H1 (cell line): ENCODE results near the gene DIP2C. TPM values are rescaled to one million over a fixed set of nuclear protein-coding genes. Genes with fewer than 3 reads are reported as not detected.

Experiments
- CTCF ChIA-PET: fragments of 300-600 bp; sonication (Branson Sonifier 250); formaldehyde crosslinking; loops from one replicate; lab custom pipeline; 2021; ENCODE audit not compliant: partially characterized antibody; lab: Charles Lee
- POLR2A ChIA-PET: fragments of 300-600 bp; sonication (Branson Sonifier 250); formaldehyde crosslinking; loops from one replicate; lab custom pipeline; 2021; ENCODE audit warnings: inconsistent platforms; ENCODE audit not compliant: partially characterized antibody; lab: Charles Lee
- DNase-seq, 2 experiments: peaks; one replicate each; pipeline versions ENCODE4 v3.0.0 to v3.0.0-alpha.2; 2010 to 2022; ENCODE audit warnings: low spot score in 2 of 2, low read depth in 1 of 2, mixed read lengths in 1 of 2
- FAIRE-seq: peaks from 2 replicates; lab custom pipeline; 2011; peaks lifted over from hg19 to GRCh38; lab: Jason Lieb, UNC
- H2AFZ ChIP-seq: 2 replicates; pipeline ENCODE4 v1.8.1; 2012; ENCODE audit warnings: low read length, inconsistent platforms
- H2AK5ac ChIP-seq: 2 replicates; pipeline ENCODE4 v1.6.1; 2013; ENCODE audit warnings: low read depth, low read length
- H2BK120ac ChIP-seq: replicated peaks from 2 replicates; pipeline ENCODE3; 2013; ENCODE audit warnings: low read depth, low read length, inconsistent platforms
- H2BK12ac ChIP-seq: 2 replicates; pipeline ENCODE4 v1.6.1; 2013; ENCODE audit warnings: low read depth, low read length
- H2BK15ac ChIP-seq: 2 replicates; pipeline ENCODE4 v1.6.1; 2013; ENCODE audit warnings: low read length
- H2BK20ac ChIP-seq: 2 replicates; pipeline ENCODE4 v1.6.1; 2013; ENCODE audit warnings: low read length
- H2BK5ac ChIP-seq: 2 replicates; pipeline ENCODE4 v1.6.1; 2013; ENCODE audit warnings: low read depth, low read length
- H3K14ac ChIP-seq: 2 replicates; pipeline ENCODE4 v1.6.1; 2013; ENCODE audit warnings: inconsistent platforms; ENCODE audit not compliant: insufficient read length
- H3K18ac ChIP-seq: 2 replicates; pipeline ENCODE4 v1.6.1; 2013; ENCODE audit warnings: low read length; ENCODE audit errors: extremely low read depth
- H3K23ac ChIP-seq: 2 replicates; pipeline ENCODE4 v1.6.1; 2013; ENCODE audit warnings: inconsistent platforms; ENCODE audit not compliant: insufficient read length
- H3K23me2 ChIP-seq: 2 replicates; pipeline ENCODE4 v1.6.1; 2013; ENCODE audit warnings: low read depth, low read length
- H3K27ac ChIP-seq: 2 replicates; pipeline ENCODE4 v1.6.1; 2011; ENCODE audit warnings: low read depth, low read length, inconsistent platforms
- H3K27me3 ChIP-seq, 4 experiments: replicated peaks in 1 of 4; 1 replicate in 1 of 4; 2 replicates in 3 of 4; pipeline versions ENCODE4 v1.6.1 to v1.8.1; 2011 to 2013; ENCODE audit warnings: low read length in 3 of 4, mild to moderate bottlenecking in 3 of 4, inconsistent platforms in 2 of 4, mixed read lengths in 2 of 4, moderate library complexity in 1 of 4; ENCODE audit not compliant: control insufficient read depth in 3 of 4, insufficient read depth in 3 of 4; ENCODE audit errors: extremely low read depth in 1 of 4
- H3K36me3 ChIP-seq, 4 experiments: 2 replicates each; pipeline versions ENCODE4 v1.6.1 to v1.8.1; 2011 to 2013; ENCODE audit warnings: mild to moderate bottlenecking in 4 of 4, low read length in 3 of 4, moderate library complexity in 2 of 4, control low read depth in 1 of 4, inconsistent platforms in 1 of 4; ENCODE audit not compliant: insufficient read depth in 4 of 4, control insufficient read depth in 2 of 4
- H3K4ac ChIP-seq: replicated peaks from 2 replicates; pipeline ENCODE3; 2013; ENCODE audit warnings: low read length, low read depth, mixed read lengths, inconsistent platforms; ENCODE audit not compliant: insufficient read length
- H3K4me1 ChIP-seq, 4 experiments: replicated peaks in 1 of 4; 1 replicate in 1 of 4; 2 replicates in 3 of 4; pipeline versions ENCODE4 v1.6.1 to v1.8.1; 2011 to 2013; ENCODE audit warnings: low read length in 3 of 4, inconsistent platforms in 2 of 4, mixed read lengths in 1 of 4; ENCODE audit not compliant: insufficient read depth in 4 of 4, control insufficient read depth in 3 of 4
- H3K4me2 ChIP-seq, 2 experiments: 2 replicates each; pipeline versions ENCODE4 v1.6.1 to v1.8.1; 2011 to 2013; ENCODE audit warnings: low read depth in 2 of 2, low read length in 2 of 2, control low read depth in 1 of 2, inconsistent platforms in 1 of 2, mild to moderate bottlenecking in 1 of 2; ENCODE audit not compliant: insufficient read depth in 1 of 2
- H3K4me3 ChIP-seq, 4 experiments: fragments of 200-600, 300-600 bp in 1 of 4; sonication (generic), shearing (Covaris generic), sonication (Bioruptor Twin) in 1 of 4; 2 replicates each; pipeline versions ENCODE4 v1.5.1 to v1.8.1; 2011 to 2016; ENCODE audit warnings: low read length in 4 of 4, low read depth in 3 of 4, control low read depth in 2 of 4, inconsistent platforms in 2 of 4, mild to moderate bottlenecking in 2 of 4, mixed read lengths in 1 of 4, moderate library complexity in 1 of 4; ENCODE audit not compliant: insufficient read depth in 2 of 4; ENCODE audit errors: extremely low read depth in 1 of 4
- H3K56ac ChIP-seq: replicated peaks from 2 replicates; pipeline ENCODE3; 2013; ENCODE audit warnings: low read depth, mild to moderate bottlenecking, mixed read lengths, low read length, inconsistent platforms; ENCODE audit not compliant: insufficient read length
- H3K79me1 ChIP-seq: 2 replicates; pipeline ENCODE4 v1.6.1; 2013; ENCODE audit warnings: low read depth, low read length, control low read depth
- H3K79me2 ChIP-seq, 2 experiments: 2 replicates each; pipeline versions ENCODE4 v1.6.1 to v1.8.1; 2012 to 2013; ENCODE audit warnings: low read length in 2 of 2, mild to moderate bottlenecking in 2 of 2, inconsistent platforms in 1 of 2; ENCODE audit not compliant: insufficient read depth in 2 of 2, control insufficient read depth in 1 of 2
- H3K9ac ChIP-seq, 4 experiments: replicated peaks in 1 of 4; 1 replicate in 1 of 4; 2 replicates in 3 of 4; pipeline versions ENCODE4 v1.6.1 to v1.8.1; 2011 to 2013; ENCODE audit warnings: low read depth in 3 of 4, low read length in 3 of 4, control low read depth in 2 of 4, mild to moderate bottlenecking in 2 of 4, moderate library complexity in 2 of 4, inconsistent platforms in 1 of 4; ENCODE audit errors: extremely low read depth in 1 of 4
- H3K9me3 ChIP-seq, 2 experiments: 2 replicates each; pipeline versions ENCODE4 v1.6.1 to v1.8.1; 2012 to 2013; ENCODE audit warnings: mild to moderate bottlenecking in 2 of 2, moderate library complexity in 2 of 2, control low read depth in 1 of 2, inconsistent platforms in 1 of 2, low read depth in 1 of 2, low read length in 1 of 2, mixed read lengths in 1 of 2; ENCODE audit not compliant: insufficient read depth in 2 of 2
- H4K20me1 ChIP-seq, 2 experiments: replicated peaks in 1 of 2; 2 replicates each; pipeline versions ENCODE3 to v1.8.1; 2011 to 2013; ENCODE audit warnings: inconsistent platforms in 2 of 2, low read length in 2 of 2, mild to moderate bottlenecking in 1 of 2; ENCODE audit not compliant: insufficient read depth in 2 of 2, control insufficient read depth in 1 of 2
- H4K5ac ChIP-seq: 2 replicates; pipeline ENCODE4 v1.6.1; 2013; ENCODE audit warnings: low read length, low read depth, mixed read lengths, inconsistent platforms; ENCODE audit not compliant: insufficient read length
- H4K8ac ChIP-seq: 2 replicates; pipeline ENCODE4 v1.8.0; 2013; ENCODE audit warnings: mild to moderate bottlenecking, moderate library complexity, low read length, inconsistent platforms; ENCODE audit not compliant: insufficient read depth; ENCODE audit errors: extremely low read depth
- H4K91ac ChIP-seq: replicated peaks from 2 replicates; pipeline ENCODE3; 2013; ENCODE audit warnings: low read length, mixed read lengths, inconsistent platforms; ENCODE audit not compliant: insufficient read length
- EP300 ChIP-seq, 2 experiments: IDR thresholded peaks; 1 replicate in 1 of 2; 2 replicates in 1 of 2; pipeline ENCODE4 v1.6.1; 2011 to 2012; ENCODE audit warnings: low read depth in 2 of 2, low read length in 2 of 2, mild to moderate bottlenecking in 2 of 2, borderline replicate concordance in 1 of 2, inconsistent platforms in 1 of 2, moderate library complexity in 1 of 2
- MAX ChIP-seq: IDR thresholded peaks from 2 replicates; pipeline ENCODE4 v1.6.1; 2012; ENCODE audit warnings: inconsistent platforms
- WGBS, 2 experiments: shearing (Covaris generic) in 1 of 2; methylation state at CpG; one replicate each; pipeline versions ENCODE4 v1.1.6 to v1.1.7; 2013 to 2015; ENCODE audit warnings: low lambda C conversion rate in 2 of 2, mixed read lengths in 2 of 2, inconsistent platforms in 1 of 2, low coverage in 1 of 2, missing lambda C conversion rate in 1 of 2; ENCODE audit not compliant: insufficient replicate concordance in 2 of 2, insufficient coverage in 1 of 2, insufficient read length in 1 of 2; ENCODE audit errors: extremely low coverage in 1 of 2, missing lambda C conversion rate in 1 of 2; 5-methylcytosine and 5-hydroxymethylcytosine counted together
- polyA plus RNA-seq, 7 experiments: library from polyadenylated mRNA; depleted of rRNA in 3 of 7; stranded (reverse) in 5 of 7; unstranded in 2 of 7; fragments of >200 nt in 5 of 7; fragments of 200-250 nt in 2 of 7; gene quantifications; 1 replicate in 5 of 7; 2 replicates in 1 of 7; 4 replicates in 1 of 7; pipeline versions ENCODE4 v1.2.1 to v1.2.3, GENCODE V29; 2011 to 2013; ENCODE audit warnings: missing spikeins in 2 of 7, mixed read lengths in 2 of 7
- total RNA-seq: library from RNA; stranded (reverse); fragmentation: NEBNext Ultra II Directional; extraction: Animal tissue kit (Norgen Biotek cat#: 25700); gene quantifications from 2 replicates; pipeline ENCODE4 v1.2.1, GENCODE V29; 2021

DIP2C gene
- total and polyA plus RNA-seq, 2 of the 8 experiments (the other 6 are each of a cell fraction or from before 2014, with no cell fraction given): 3.8 to 9.3 TPM

DNA sequence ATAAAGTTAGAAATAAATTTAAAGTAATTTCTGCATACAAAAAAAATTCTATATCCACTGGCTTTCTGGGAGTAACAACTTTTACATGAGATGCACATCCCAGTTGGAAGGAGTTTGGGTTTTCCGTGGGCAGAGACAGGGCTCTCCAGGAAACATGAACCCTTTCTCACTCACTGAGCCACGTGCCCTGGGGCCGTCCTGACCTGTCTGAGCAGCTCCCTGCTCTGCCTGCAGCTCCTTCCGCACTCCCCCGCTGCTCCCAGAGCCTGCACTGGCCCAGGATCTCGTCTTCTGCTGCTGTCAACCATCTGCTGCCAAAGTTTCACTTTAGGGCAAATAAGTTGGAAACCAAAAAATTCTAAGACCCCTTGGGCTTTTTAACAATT lies 169.1 kb downstream of the DIP2C start:
- no peak overlapping the region for H2BK15ac ChIP-seq
- H3K23me2 ChIP-seq: no peaks in the 10 kb centered on the region
- no peak overlapping the region for H2AK5ac ChIP-seq
- no peak overlapping the region for H3K27ac ChIP-seq
- no peak overlapping the region for H3K9ac ChIP-seq
- H4K91ac ChIP-seq: no peak overlapping the region
- no peak overlapping the region for H3K4me3 ChIP-seq
- no peak overlapping the region for H3K18ac ChIP-seq
- no peak for TF ChIP-seq EP300 (IDR thresholded peaks at IDR 0.05; ENCODE audit: borderline replicate concordance in 1 of 2, low read depth in 2 of 2, low read length in 2 of 2)
- TF ChIP-seq MAX: peak; percentile 38
- TF ChIP-seq, all 59 proteins: peak for 1
- no peaks in the 10 kb centered on the region for H3K9me3 ChIP-seq
- ChIA-PET POLR2A (no interaction called here), CTCF (interaction anchor here (0.9 to 2.6 kb wide), 3 partner anchors 9 to 290 kb away, joined by 3 to 9 read pairs (median 3); no protein-coding TSS in a partner anchor)
- no peak overlapping the region for H2BK120ac ChIP-seq
- no peak overlapping the region for H2BK12ac ChIP-seq
- H3K79me1 ChIP-seq: peaks cover 5% of the 10 kb centered on the region
- H2BK5ac ChIP-seq: no peak overlapping the region
- no peak overlapping the region for H2BK20ac ChIP-seq
- no peak overlapping the region for H3K4me2 ChIP-seq
- H4K8ac ChIP-seq: no peak overlapping the region
- H3K4me1 ChIP-seq: no peaks in the 10 kb centered on the region; a peak in 2 of 7 replicates
- H3K27me3 ChIP-seq: no peaks in the 10 kb centered on the region
- H3K36me3 ChIP-seq: no peaks in the 10 kb centered on the region
- DNase-seq: no peak
- peaks cover 0 to 9% of the 10 kb centered on the region in 2 experiments for H4K20me1 ChIP-seq
- WGBS, 2 experiments: 79% methylated on average over 6 of the region's 6 CpGs; no CpG with 5 or more reads in 1 of the 2 experiments
- no peak overlapping the region for H3K4ac ChIP-seq
- H3K14ac ChIP-seq: no peak overlapping the region
- no peak overlapping the region for H2AFZ ChIP-seq
- no peaks in the 10 kb centered on the region for H3K79me2 ChIP-seq
- FAIRE-seq: no peak
- H3K56ac ChIP-seq: no peak overlapping the region
- no peak overlapping the region for H3K23ac ChIP-seq
- no peak overlapping the region for H4K5ac ChIP-seq
